ENCODE measurements around the gene PLD1. TPM values are rescaled to one million over a fixed set of nuclear protein-coding genes. Genes with fewer than 3 reads are reported as not detected.

Gene PLD1
- total RNA-seq, 2 experiments from 2014 or later: 0.22 to 1.0 TPM

DNA sequence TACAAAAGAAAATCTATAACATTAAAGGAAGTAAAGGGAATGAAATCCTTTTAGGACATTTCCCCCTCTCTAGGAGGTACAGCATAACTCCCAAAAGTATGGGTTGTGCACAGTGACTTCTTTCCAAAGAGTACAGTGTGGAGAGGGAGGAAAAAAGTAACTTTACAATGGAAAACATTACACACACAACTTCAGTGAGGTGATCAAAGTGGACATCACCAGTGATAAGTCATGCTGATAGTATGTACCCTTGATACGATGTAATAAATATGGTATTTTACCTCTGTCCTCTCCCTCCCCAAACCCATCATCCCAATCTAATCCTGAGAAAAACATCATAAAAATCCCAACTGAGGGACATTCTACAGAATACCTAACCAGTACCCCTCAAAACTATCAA lies 10.8 kb downstream of the PLD1 start:
- CTCF ChIA-PET: no interaction called here
- no peak for ATAC-seq (ENCODE audit: poor library complexity)

GRCh38 chr3:171797873-171798272 lies 12.4 kb downstream of the PLD1 start:
- no peaks in the 10 kb centered on the region for H3K4me1 ChIP-seq (ENCODE audit: insufficient read depth, low read length)
- Mint-ChIP-seq H3K4me1 (ENCODE audit: low read depth) (no peaks in the 10 kb centered on the region), H3K4me3 (no peak overlapping the region), H3K27ac (no peak overlapping the region), H3K27me3 (peaks cover 5% of the 10 kb centered on the region), H3K36me3 (ENCODE audit: low read depth) (no peaks in the 10 kb centered on the region), H3K9me3 (no peaks in the 10 kb centered on the region)
- no peaks in the 10 kb centered on the region for H3K9me3 ChIP-seq (ENCODE audit: control insufficient read depth in 1 of 2, insufficient read depth in 1 of 2, low read length in 2 of 2)
- no peaks in the 10 kb centered on the region for H3K36me3 ChIP-seq (ENCODE audit: insufficient read depth, low read length)
- H3K27ac ChIP-seq (ENCODE audit: low read depth in 1 of 2, low read length in 2 of 2): no peak overlapping the region
- H3K4me3 ChIP-seq (ENCODE audit: low read length): no peak overlapping the region
- intact Hi-C loops (cut with DNase I, micrococcal nuclease): no loop called here
- ATAC-seq (ENCODE audit: poor library complexity): no peak
- TF ChIP-seq, protein P1, sequence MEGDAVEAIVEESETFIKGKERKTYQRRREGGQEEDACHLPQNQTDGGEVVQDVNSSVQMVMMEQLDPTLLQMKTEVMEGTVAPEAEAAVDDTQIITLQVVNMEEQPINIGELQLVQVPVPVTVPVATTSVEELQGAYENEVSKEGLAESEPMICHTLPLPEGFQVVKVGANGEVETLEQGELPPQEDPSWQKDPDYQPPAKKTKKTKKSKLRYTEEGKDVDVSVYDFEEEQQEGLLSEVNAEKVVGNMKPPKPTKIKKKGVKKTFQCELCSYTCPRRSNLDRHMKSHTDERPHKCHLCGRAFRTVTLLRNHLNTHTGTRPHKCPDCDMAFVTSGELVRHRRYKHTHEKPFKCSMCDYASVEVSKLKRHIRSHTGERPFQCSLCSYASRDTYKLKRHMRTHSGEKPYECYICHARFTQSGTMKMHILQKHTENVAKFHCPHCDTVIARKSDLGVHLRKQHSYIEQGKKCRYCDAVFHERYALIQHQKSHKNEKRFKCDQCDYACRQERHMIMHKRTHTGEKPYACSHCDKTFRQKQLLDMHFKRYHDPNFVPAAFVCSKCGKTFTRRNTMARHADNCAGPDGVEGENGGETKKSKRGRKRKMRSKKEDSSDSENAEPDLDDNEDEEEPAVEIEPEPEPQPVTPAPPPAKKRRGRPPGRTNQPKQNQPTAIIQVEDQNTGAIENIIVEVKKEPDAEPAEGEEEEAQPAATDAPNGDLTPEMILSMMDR (IDR thresholded peaks at IDR 0.05): no peak
- H3K27me3 ChIP-seq (ENCODE audit: control insufficient read depth in 1 of 2, insufficient read depth in 2 of 2, low read length in 2 of 2): no peaks in the 10 kb centered on the region
- DNase-seq: no peak
- ChIA-PET CTCF (no interaction called here), POLR2A (no interaction called here)

More for the DNA sequence above, 10.8 kb downstream of the PLD1 start:
- H3K4me3 Mint-ChIP-seq: no peak overlapping the region
- peaks cover 5% of the 10 kb centered on the region for H3K27me3 Mint-ChIP-seq
- Histone ChIP-seq H3K9me3 (ENCODE audit: control insufficient read depth in 1 of 2, insufficient read depth in 1 of 2, low read length in 2 of 2) (no peaks in the 10 kb centered on the region), H3K27me3 (ENCODE audit: control insufficient read depth in 1 of 2, insufficient read depth in 2 of 2, low read length in 2 of 2) (no peaks in the 10 kb centered on the region), H3K4me3 (ENCODE audit: low read length) (no peak overlapping the region), H3K36me3 (ENCODE audit: insufficient read depth, low read length) (no peaks in the 10 kb centered on the region), H3K27ac (ENCODE audit: low read depth in 1 of 2, low read length in 2 of 2) (no peak overlapping the region), H3K4me1 (ENCODE audit: insufficient read depth, low read length) (no peaks in the 10 kb centered on the region)
- H3K9me3 Mint-ChIP-seq: no peaks in the 10 kb centered on the region
- intact Hi-C loops (cut with DNase I, micrococcal nuclease): no loop called here
- no peak for DNase-seq
- H3K27ac Mint-ChIP-seq: no peak overlapping the region
- POLR2A ChIA-PET: no interaction called here
- H3K4me1 Mint-ChIP-seq (ENCODE audit: low read depth): no peaks in the 10 kb centered on the region
- TF ChIP-seq, protein P1 (IDR thresholded peaks at IDR 0.05): no peak
- H3K36me3 Mint-ChIP-seq (ENCODE audit: low read depth): no peaks in the 10 kb centered on the region

GRCh38 chr3:171797265-171797679 lies 13.0 kb downstream of the PLD1 start:
- H3K27me3 Mint-ChIP-seq: peaks cover under 1% of the 10 kb centered on the region

More at GRCh38 chr3:171797265-171797679, 13.0 kb downstream of the PLD1 start:
- Mint-ChIP-seq H3K4me3 (no peak overlapping the region), H3K36me3 (ENCODE audit: low read depth) (no peaks in the 10 kb centered on the region), H3K27ac (no peak overlapping the region), H3K9me3 (no peaks in the 10 kb centered on the region), H3K4me1 (ENCODE audit: low read depth) (no peaks in the 10 kb centered on the region)
- Histone ChIP-seq H3K9me3 (ENCODE audit: control insufficient read depth in 1 of 2, insufficient read depth in 1 of 2, low read length in 2 of 2) (no peaks in the 10 kb centered on the region), H3K27me3 (ENCODE audit: control insufficient read depth in 1 of 2, insufficient read depth in 2 of 2, low read length in 2 of 2) (no peaks in the 10 kb centered on the region), H3K36me3 (ENCODE audit: insufficient read depth, low read length) (no peaks in the 10 kb centered on the region), H3K4me3 (ENCODE audit: low read length) (no peak overlapping the region), H3K4me1 (ENCODE audit: insufficient read depth, low read length) (no peaks in the 10 kb centered on the region), H3K27ac (ENCODE audit: low read depth in 1 of 2, low read length in 2 of 2) (no peak overlapping the region)
- ChIA-PET POLR2A (no interaction called here), CTCF (interaction anchor here (0.7 kb wide), 1 partner anchor 24 kb away, joined by 3 read pairs; no protein-coding TSS in a partner anchor)
- ATAC-seq (ENCODE audit: poor library complexity) (no peak), DNase-seq (no peak)
- intact Hi-C loops (cut with DNase I, micrococcal nuclease): no loop called here
- TF ChIP-seq, protein P1 (IDR thresholded peaks at IDR 0.05): no peak

All from CD4-positive, alpha-beta T cell (primary cell).